HG03442 (cell line): ENCODE data around the gene BLTP2.
"Not testable (repeated sequence)": the region's sequence is repeated elsewhere in the genome, so short reads cannot be mapped to it uniquely, and the experiment has no call there.

ENCODE experiments used
- ATAC-seq: cut with Tn5 transposase; IDR thresholded peaks from one replicate; pipeline ENCODE4 v1.9.1; 2021; ENCODE audit warnings: mild to moderate bottlenecking, moderate library complexity; ENCODE audit not compliant: unreplicated experiment

The BLTP2 gene

DNA sequence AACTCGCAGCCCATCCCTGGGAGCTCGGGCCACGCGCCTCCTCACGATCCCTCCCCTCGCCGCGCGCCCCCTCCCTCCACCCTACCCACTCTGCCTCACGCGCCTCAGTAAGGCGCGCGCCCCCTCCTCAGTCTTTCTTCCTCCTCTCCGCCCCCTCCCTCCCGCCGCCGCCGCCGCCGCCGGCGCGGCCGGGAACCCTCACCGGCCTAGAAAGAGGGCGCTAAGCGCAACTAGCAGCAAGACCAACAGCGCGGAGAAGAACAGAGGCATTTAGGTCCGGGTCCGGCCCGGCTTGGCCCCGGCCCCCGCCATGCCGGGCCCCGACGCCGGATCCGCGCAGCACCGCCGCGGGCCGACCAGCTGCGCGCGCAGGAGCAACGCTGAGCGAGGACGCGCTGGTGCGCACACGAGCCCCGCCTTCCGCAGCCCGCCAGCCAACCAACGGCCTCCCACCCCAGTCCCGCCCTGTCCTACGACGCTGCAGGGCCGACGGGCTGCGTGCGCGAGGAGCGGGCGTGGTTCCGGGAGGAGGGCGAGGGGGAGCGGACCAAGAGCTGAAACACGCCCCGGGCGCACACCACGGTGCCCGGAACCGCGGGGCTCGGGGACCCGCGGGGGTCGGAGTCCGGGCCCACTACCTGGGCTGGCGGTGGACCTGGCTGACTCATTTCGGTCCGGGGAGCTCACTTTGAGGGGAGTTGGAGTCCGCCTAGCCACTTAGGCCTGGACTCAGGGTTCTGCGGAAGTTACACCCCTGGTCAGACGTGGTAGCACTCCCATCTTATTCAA, at the start of gene BLTP2:
BLTP2 (minus strand) TSS at position 372 of the 789 bp plus-strand sequence; CDS start at position 270, 102 bp downstream.
- ATAC-seq = peak; percentile 88

DNA sequence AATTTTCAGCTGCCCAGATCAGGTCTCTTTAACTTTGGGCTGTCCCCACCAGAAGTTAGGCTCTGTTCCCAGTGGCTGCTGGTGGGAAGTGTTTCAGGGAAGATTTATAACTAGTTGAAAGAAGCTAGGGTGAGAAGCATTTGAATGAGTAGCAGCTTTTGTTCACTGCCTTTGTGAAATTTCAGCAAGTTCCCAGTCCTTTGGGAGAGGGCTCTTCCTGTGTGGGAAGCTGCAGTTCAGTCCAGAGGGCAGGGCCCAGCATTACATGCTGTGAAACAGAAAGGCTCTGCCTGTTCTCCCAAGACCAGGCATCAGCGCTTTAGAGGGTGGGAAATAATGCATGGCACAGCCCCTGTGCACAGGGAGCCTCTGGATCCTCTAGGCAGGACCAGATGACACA, 48.9 kb upstream of the BLTP2 start:
- ATAC-seq = no peak

DNA sequence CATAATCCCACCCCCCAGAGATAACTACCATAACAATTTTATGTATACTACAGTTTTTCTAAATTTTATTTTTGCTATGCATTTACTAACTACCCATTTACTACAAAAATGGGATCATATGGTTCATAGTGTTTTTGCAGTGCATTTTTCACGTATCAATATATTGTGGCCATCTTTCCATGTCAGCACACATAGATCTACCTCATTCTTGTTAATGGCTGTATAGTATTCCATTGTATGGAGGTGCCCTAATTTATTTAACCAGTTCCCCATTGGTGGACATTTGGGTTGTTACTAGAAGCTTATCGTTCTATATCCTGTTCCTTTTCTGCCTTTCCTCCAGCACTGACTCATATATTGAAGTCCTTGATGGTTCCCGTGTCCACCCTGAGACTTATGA, 44.1 kb upstream of the BLTP2 start:
- no peak for ATAC-seq

DNA sequence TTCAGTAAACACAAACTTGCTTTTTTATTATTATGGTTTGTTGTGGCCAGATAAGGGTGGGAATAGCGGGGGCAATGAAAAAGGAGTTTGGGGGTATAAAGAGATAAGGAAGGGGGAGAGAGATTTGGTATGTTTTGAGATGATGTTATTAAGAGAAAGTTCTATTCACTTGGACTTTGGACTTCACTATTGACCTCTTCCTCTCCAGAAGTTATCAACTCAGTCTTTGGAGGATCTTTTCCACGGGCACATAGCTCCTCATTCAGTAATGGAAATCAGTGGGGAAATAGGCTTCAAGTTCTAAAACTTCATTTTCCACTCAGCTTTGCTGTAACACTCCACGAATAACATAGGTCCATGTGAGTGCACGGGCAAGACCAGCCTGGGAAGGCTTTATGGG, 43.5 kb upstream of the BLTP2 start:
- no peak for ATAC-seq

DNA sequence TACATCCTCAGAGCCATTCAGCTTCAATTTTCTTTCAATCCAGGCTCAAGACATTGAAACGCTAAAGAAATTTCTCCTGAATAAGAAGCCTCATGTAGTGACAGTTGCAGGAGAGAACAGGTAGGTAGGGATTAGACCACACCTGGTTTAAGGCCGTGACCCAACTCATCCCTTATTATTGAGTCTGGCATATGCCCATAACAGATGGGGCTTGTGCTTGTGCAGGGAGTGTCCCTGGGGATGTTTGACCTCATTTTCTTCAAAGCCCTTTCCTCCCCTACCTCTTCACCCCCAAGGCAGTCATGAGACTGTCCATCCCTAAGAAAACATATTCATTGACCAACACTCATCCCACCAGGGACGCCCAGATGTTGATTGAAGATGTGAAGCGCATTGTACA, 41.3 kb upstream of the BLTP2 start:
- no peak for ATAC-seq

DNA sequence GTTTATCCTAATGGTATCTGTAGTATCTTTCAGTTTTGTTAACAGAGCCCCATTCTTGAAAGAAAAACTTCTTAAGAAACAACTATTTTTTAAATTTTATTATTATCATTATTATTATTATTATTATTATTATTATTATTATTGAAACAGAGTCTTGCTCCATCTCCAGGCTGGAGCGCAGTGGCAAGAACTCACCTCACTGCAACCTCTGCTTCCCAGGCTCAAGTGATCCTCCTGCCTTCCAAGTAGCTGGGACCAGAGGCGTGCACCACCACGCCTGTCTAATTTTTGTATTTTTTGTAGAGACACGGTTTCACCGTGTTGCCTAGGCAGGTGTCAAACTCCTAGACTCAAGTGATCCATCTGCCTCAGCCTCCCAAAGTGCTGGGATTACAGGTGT, 40.4 kb upstream of the BLTP2 start:
- no peak for ATAC-seq

DNA sequence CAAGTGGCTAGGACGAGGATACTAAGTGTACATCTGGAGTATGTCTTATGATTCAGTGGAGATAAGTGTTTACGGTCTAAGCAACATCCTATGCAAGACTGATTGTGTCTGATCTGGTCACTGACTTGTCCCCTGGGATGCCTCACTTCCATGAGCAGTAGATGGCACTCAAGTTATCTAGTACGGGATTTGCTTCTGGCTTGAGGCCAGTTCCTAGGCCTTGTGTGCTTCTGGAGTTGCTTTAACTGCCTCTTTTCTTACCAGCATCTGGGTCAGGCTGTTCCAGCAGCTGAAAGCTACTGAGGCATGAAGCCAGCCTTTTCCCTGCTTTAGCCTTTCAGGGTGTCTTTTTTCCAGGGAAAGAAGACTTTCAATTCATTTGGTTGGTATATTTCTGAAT, 40.0 kb upstream of the BLTP2 start:
- ATAC-seq = no peak

DNA sequence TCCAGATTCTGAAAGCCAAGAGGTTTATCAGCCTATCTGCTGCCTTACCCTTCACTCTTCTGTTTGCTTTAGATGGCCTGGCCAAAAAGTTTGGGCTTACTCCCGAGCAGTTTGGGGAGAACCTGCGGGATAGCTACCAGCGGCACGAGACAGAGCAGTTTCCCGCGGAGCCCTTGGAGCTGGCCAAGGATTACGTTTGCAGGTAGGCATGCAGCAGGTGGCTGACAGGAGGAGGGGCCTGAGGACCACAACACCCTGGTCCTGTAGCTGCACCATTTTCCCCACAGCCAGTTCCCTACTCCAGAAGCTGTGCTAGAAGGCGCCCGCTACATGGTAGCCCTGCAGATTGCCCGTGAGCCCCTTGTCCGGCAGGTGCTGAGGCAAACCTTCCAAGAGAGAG, 37.7 kb upstream of the BLTP2 start:
- ATAC-seq = no peak

DNA sequence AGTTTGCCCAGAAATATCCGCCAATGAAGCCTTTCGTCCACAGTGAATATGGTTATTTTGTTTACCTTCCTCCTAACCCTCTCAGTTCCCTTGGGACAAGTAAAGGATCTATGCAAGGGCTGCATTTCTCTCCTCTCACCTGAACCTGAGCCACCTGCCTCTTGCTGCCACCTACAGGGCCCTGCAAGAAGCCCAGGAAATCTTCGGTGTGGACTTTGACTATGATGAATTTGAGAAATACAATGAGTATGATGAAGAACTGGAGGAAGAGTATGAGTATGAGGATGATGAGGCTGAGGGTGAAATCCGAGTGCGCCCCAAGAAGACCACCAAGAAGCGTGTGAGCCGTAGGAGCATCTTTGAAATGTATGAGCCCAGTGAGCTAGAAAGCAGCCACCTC, 31.0 kb upstream of the BLTP2 start:
- no peak for ATAC-seq

DNA sequence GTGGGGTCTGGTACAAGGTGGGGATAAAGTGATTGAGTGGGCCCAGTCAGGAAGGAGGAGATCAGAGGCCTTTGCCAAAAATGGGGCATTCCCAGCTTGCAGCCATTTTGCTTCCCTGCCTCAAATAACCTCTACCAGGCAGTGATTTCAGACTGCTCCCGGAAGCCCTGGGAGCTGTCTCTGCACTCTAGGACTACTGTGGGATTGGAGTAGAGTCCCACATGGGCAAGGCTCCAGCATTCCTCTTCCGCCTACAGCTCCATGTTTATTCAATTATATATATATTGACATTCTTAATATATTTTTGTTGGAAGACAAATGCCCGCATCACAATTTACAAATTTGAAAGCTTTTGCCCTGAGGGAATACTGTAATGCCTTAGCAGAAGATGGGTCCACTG, 30.5 kb upstream of the BLTP2 start:
- no peak for ATAC-seq

DNA sequence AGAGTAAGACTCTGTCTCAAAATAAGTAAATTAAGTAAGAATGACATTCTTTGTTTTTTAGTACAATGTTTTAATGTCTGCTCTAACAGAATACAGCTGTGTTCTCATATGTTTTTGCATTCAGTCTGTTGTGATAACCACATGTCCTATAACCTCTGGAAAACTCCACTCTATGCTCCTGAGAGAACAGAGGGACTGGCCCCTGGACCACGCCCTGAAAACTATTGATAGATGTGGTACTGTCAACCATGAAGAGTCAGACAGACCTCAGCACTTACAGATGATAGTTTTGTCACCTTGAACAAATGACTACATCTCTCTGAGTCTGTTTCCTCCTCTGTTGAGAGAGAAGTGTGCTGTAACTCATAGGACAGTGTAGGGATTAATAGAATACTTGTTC, 25.0 kb upstream of the BLTP2 start:
- ATAC-seq = no peak

DNA sequence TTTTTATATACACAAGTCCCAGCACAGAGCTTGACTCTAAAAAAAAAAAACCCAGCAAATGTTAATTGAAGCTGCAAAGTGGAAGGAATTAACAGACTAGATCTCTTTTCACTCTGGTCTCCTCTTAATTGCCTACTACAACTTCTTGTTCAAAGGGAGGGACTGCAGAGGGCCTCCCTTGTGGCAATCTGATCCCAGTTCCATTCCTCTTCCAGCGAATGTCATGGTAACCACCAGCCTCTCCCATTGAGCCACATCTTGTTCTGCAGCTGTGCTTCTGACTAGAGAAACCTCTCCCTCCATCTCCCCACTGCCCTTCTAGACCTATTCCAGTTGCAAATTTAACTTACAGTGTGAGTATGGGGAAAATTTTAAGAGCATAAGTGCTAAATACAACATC, 22.9 kb upstream of the BLTP2 start:
- no peak for ATAC-seq

DNA sequence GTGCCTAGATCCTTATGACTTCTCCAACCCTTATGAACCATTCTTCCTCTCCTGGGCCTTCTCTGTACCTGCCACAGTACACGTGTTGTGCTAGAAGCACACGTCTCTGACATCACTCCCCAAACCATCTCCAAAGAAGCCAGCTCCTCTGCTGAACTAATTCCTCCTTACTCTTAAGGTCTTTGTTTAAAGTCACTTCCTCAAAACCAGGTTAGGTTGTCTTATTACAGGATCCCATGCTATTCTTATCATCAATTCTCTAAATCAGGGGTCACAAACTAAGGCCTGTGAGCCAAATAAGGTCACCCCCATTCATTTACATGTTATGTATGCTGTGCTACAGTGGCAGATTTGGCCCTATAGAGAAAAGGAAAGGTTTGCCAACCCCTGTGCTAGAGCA, 21.0 kb upstream of the BLTP2 start:
- no peak for ATAC-seq

DNA sequence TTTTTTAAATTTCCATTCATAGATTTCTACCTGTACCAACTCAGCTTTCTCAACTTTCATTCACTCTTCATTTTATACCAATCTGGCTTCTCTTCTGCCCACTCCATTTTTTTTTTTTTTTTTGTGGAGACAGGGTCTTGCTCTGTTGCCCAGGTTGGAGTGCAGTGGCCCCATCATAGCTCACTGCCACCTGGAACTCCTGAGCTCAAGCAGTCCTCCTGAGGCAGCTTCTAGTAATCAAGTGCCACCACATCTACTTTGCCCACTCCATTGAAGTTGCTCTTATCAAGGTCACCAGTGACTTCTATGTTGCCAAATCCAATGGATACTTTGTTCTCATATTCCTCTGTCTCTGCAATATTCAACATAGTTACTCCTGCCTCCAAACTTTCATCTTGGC, 18.8 kb upstream of the BLTP2 start:
- ATAC-seq = no peak

DNA sequence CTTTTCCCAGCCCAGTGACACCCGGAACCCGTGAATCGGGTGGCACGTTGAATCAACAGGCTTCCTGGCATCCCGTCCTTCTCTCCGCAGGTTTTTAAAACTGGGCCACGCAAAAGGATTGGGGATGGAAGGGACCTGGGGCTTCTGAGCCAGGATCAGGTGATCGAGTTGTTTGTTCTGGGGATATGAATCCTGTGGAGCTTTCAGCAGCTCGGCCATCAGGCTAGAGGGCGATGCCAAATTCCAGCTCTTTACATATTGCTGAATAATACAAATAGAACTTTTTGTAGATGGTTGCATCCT, 17.5 kb upstream of the BLTP2 start:
- ATAC-seq = no peak

DNA sequence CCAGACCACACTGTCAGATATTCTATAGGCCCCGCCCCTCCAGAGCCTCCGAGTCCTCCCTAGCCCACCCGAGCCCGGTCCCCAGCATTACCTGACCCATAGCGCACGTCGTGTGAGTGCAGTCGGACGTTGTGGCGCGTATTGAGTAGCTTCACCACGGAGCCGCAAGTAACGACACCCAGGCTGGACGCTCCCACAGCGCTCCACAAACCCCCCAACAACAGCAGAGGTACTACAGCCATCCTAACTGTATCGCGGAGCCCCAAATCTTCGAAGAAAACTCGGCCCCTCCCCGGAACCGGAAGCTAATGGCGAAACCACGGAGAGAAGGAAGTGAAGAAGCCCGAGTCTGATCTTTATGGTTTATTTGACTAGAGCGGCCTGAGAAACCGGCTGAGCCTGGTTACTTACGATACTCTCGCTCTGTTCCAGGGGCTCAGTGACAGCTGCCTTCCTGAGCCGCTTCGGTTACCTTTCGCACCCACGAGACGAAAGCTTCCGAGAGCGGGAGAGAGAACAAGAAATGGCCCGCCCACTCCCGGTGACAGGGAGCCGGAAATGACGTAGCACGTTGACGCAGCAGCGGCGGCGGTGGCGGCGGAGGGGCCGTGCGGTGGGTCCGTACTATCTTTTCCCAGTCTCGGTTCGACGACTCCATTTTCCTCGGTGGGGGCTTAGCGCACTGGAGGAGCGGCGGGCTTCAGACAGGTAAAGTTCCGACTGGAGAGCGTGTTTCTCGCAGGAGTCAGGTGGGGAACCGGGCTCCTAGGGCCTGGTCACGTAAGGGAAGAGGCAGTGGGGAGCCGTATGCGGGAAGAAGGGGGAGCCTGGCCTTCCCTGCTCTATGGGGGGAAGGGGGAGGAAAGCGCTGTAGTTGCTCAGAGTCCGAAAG, 16.9 kb upstream of the BLTP2 start, which contains the start of the genes SDF2 and SUPT6H:
SDF2 (minus strand) TSS at position 272 of the 892 bp plus-strand sequence; CDS start at position 242, 30 bp downstream.
SUPT6H (plus strand) TSS at position 571 of the 892 bp plus-strand sequence. CDS start 11,197 bp downstream, outside the sequence.
- peak; percentile 87 for ATAC-seq

DNA sequence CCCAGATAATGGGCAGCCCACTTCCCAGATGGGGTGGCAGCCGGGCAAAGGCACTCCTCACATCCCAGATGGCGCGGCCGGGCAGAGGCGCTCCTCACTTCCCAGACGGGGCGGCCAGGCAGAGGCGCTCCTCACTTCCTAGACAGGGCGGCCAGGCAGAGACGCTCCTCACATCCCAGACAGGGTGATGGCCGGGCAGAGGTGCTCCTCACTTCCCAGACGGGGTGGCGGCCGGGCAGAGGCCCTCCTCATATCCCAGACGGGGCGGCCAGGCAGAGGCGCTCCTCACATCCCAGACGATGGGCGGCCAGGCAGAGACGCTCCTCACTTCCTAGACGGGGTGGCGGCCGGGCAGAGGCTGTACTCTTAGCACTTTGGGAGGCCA, 14.5 kb upstream of the BLTP2 start:
- not testable (repeated sequence) for ATAC-seq

DNA sequence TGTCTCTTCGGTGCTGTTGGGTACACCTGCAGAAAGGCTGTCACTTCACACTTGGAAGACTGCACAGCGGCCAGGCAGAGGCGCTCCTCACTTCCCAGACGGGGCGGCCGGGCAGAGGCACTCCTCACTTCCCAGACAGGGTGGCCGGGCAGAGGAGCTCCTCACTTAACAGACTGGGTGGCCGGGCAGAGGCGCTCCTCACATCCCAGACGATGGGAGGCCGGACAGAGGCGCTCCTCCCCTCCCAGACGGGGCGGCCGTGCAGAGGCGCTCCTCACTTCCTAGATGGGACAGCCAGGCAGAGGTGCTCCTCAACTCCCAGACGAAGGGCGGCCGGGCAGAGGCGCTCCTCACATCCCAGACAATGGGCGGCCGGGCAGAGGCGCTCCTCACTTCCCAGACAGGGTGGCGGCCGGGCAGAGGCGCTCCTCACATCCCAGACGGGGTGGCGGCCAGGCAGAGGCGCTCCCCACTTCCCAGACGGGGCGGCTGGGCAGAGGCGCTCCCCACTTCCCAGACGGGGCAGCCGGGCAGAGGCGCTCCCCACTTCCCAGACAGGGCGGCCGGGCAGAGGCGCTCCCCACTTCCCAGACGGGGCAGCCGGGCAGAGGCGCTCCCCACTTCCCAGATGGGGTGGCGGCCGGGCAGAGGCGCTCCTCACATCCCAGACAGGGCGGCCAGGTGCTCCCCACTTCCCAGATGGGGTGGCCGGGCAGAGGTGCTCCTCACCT, 14.0 kb upstream of the BLTP2 start:
- ATAC-seq = not testable (repeated sequence)

DNA sequence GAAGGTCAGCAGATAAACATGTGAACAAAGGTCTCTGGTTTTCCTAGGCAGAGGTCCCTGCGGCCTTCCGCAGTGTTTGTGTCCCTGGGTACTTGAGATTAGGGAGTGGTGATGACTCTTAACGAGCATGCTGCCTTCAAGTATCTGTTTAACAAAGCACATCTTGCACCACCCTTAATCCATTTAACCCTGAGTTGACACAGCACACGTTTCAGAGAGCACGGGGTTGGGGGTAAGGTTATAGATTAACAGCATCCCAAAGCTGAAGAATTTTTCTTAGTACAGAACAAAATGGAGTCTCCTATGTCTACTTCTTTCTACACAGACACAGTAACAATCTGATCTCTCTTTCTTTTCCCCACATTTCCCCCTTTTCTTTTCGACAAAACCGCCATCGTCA, 13.4 kb upstream of the BLTP2 start:
- not testable (repeated sequence) for ATAC-seq

DNA sequence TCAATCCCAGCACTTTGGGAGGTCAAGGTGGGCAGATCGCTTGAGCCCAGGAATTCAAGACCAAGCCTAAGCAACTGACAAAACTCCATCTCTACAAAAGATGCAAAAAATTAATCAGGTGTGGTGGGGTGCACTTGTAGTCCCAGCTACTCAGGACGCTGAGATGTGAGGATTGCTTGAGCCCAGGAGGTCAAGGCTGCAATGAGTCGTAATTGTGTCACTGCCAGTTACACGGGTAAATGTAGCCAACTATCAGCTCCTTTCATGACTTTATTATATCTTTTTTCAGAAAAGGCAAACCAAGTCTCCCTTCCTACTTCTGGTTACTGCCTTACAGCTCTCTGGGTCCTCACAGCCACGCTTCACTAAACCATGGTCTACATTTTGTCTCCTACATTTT, 12.8 kb upstream of the BLTP2 start:
- no peak for ATAC-seq

DNA sequence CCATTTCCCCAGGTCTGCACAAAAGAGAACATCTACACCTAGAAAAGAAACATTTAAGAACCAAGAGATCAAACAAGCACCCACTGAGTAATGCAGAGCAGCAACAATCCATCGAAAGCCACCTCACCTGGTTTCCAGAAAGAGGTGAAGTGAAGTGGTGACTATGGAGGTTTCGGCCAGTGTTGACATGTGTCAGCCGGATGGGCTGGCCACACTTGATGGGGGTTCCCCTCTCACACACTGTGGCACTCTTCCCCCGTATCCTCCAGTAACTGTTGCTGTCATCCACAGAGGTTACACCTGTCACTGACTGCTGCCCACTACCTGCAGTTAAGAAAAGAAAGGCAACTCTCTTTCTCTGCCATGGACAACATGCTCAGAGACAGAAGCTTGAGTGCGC, 10.2 kb upstream of the BLTP2 start:
- ATAC-seq = no peak
